Tibial nerve (tissue), 4 donors: Measurements from ENCODE around the gene PREX1. TPM values are rescaled to one million over a fixed set of nuclear protein-coding genes. Genes with fewer than 3 reads are reported as not detected.

Experiments
- DNase-seq, 2 donors: peaks; one replicate each; pipeline ENCODE4 v3.0.0-alpha.2; 2019; ENCODE audit warnings: low spot score in 2 of 2
- H3K27ac ChIP-seq, 4 donors: fragments of 200-600 bp; sonication (generic) in 3 of 4; one replicate each; pipeline ENCODE4 v1.5.1; 2017 to 2019; ENCODE audit warnings: mild to moderate bottlenecking in 1 of 4
- H3K27me3 ChIP-seq, 2 donors: fragments of 200-600 bp; sonication (generic) in 1 of 2; one replicate each; pipeline versions ENCODE4 v1.5.1 to v1.6.0; 2017 to 2019
- H3K36me3 ChIP-seq, 3 donors: fragments of 200-600 bp; sonication (generic); one replicate each; pipeline ENCODE4 v1.5.1; 2018 to 2019
- H3K4me1 ChIP-seq, 4 donors: fragments of 200-600 bp; sonication (generic) in 3 of 4; one replicate each; pipeline ENCODE4 v1.5.1; 2017 to 2019
- H3K4me3 ChIP-seq, 4 donors: fragments of 200-600 bp; sonication (generic) in 3 of 4; one replicate each; pipeline ENCODE4 v1.5.1; 2017 to 2019; ENCODE audit warnings: mild to moderate bottlenecking in 1 of 4, moderate library complexity in 1 of 4
- H3K9me3 ChIP-seq, 4 donors: fragments of 200-600 bp; sonication (generic) in 3 of 4; one replicate each; pipeline ENCODE4 v1.5.1; 2017 to 2019
- CTCF ChIP-seq, 5 experiments: fragments of 200-600 bp in 3 of 5; fragments of 450-650 bp in 2 of 5; sonication (generic) in 3 of 5; IDR thresholded peaks; one replicate each; pipeline ENCODE4 v1.5.1; 2016 to 2019; ENCODE audit warnings: antibody characterized with exemption in 5 of 5, mild to moderate bottlenecking in 3 of 5, moderate library complexity in 2 of 5
- EP300 ChIP-seq, 2 donors: sonication (generic); formaldehyde crosslinking; IDR thresholded peaks; one replicate each; pipeline ENCODE4 v1.6.1; 2017; ENCODE audit warnings: antibody characterized with exemption in 2 of 2, mild to moderate bottlenecking in 1 of 2
- POLR2A ChIP-seq, 2 donors: fragments of 450-650 bp; IDR thresholded peaks; one replicate each; pipeline ENCODE4 v1.6.1; 2017; ENCODE audit warnings: antibody characterized with exemption in 2 of 2, mild to moderate bottlenecking in 2 of 2, moderate library complexity in 2 of 2
- WGBS, 2 donors: methylation state at CpG; one replicate each; pipeline ENCODE4 v1.1.5; 2018; 5-methylcytosine and 5-hydroxymethylcytosine counted together
- total RNA-seq, 4 donors: library from RNA; depleted of rRNA; stranded (reverse); fragments of >200 nt; gene quantifications; one replicate each; pipeline ENCODE4 v1.1.0, GENCODE V29; 2016

The PREX1 gene
- total RNA-seq, 4 donors from 2014 or later = 30.1 to 50.7 (median 32.5) TPM

- 62 to 68% methylated on average over 11 of the region's 11 CpGs for WGBS, 2 donors
- Histone ChIP-seq H3K9me3 (no peaks in the 10 kb centered on the region), H3K4me3 (no peak overlapping the region), H3K36me3 (no peaks in the 10 kb centered on the region), H3K4me1 (peaks cover 0 to 55% (median 33%) of the 10 kb centered on the region in 4 donors), H3K27ac (peak overlapping the region in 2 of 4 donors; percentile 50 to 58), H3K27me3 (no peaks in the 10 kb centered on the region)
- TF ChIP-seq EP300 (IDR thresholded peaks at IDR 0.05) (no peak), POLR2A (IDR thresholded peaks at IDR 0.05) (no peak), CTCF (IDR thresholded peaks at IDR 0.05) (no peak)
- DNase-seq = no peak
Measured at GRCh38 chr20:48797850-48798747, 29.7 kb downstream of the PREX1 start.

- Histone ChIP-seq H3K27me3 (no peaks in the 10 kb centered on the region), H3K4me1 (peaks cover 0 to 55% (median 33%) of the 10 kb centered on the region in 4 donors), H3K9me3 (no peaks in the 10 kb centered on the region), H3K36me3 (no peaks in the 10 kb centered on the region), H3K27ac (peak overlapping the region in 2 of 4 donors; percentile 50 to 58), H3K4me3 (no peak overlapping the region)
- TF ChIP-seq CTCF (IDR thresholded peaks at IDR 0.05) (no peak), POLR2A (IDR thresholded peaks at IDR 0.05) (no peak), EP300 (IDR thresholded peaks at IDR 0.05) (no peak)
- DNase-seq = peak in 1 of 2 donors; percentile 47
- 26 to 32% methylated on average over 15 of the region's 15 CpGs for WGBS, 2 donors
Measured at GRCh38 chr20:48797275-48797825, 30.4 kb downstream of the PREX1 start.

GRCh38 chr20:48795732-48796131, 32.1 kb downstream of the PREX1 start:
- H3K27me3 ChIP-seq = no peaks in the 10 kb centered on the region
- H3K36me3 ChIP-seq = no peaks in the 10 kb centered on the region
- no peak for DNase-seq
- no peak overlapping the region for H3K4me3 ChIP-seq
- WGBS, 2 donors = 56 to 58% methylated on average over 5 of the region's 5 CpGs
- peaks cover 0 to 71% (median 41%) of the 10 kb centered on the region in 4 donors for H3K4me1 ChIP-seq
- no peak for TF ChIP-seq EP300 (IDR thresholded peaks at IDR 0.05)
- no peak for TF ChIP-seq CTCF (IDR thresholded peaks at IDR 0.05)
- TF ChIP-seq POLR2A (IDR thresholded peaks at IDR 0.05) = no peak
- H3K27ac ChIP-seq = no peak overlapping the region
- no peaks in the 10 kb centered on the region for H3K9me3 ChIP-seq

- DNase-seq = no peak
- Histone ChIP-seq H3K36me3 (no peaks in the 10 kb centered on the region), H3K27me3 (no peaks in the 10 kb centered on the region), H3K4me1 (peaks cover 0 to 79% (median 47%) of the 10 kb centered on the region in 4 donors), H3K4me3 (no peak overlapping the region), H3K27ac (no peak overlapping the region), H3K9me3 (no peaks in the 10 kb centered on the region)
- 68 to 76% methylated on average over 5 of the region's 5 CpGs for WGBS, 2 donors
- TF ChIP-seq POLR2A (IDR thresholded peaks at IDR 0.05) (no peak), EP300 (IDR thresholded peaks at IDR 0.05) (no peak), CTCF (IDR thresholded peaks at IDR 0.05) (no peak)
Measured at GRCh38 chr20:48794816-48795457, 32.9 kb downstream of the PREX1 start.
